GM23338 (cell line): ENCODE data around the gene CLDN10. TPM values are rescaled to one million over a fixed set of nuclear protein-coding genes. Genes with fewer than 3 reads are reported as not detected.

Experiments used
- CTCF ChIP-seq, 2 experiments: fragments of 200-600 bp in 1 of 2; sonication (generic) in 1 of 2; conservative IDR thresholded peaks; 2 replicates each; pipeline versions ENCODE4 v1.5.1 to v1.6.1; 2016 to 2017; ENCODE audit warnings: antibody characterized with exemption in 2 of 2, low read depth in 2 of 2, mild to moderate bottlenecking in 2 of 2, moderate library complexity in 1 of 2
- ETS1 ChIP-seq: IDR thresholded peaks from 2 replicates; pipeline ENCODE4 v1.6.1; 2016; ENCODE audit warnings: antibody characterized with exemption
- EZH2 ChIP-seq: fragments of 200-600 bp; sonication (generic); IDR thresholded peaks from one replicate; pipeline ENCODE4 v1.8.0; 2017; ENCODE audit warnings: antibody characterized with exemption, mild to moderate bottlenecking, low read depth; ENCODE audit not compliant: unreplicated experiment
- JUNB ChIP-seq: IDR thresholded peaks from one replicate; pipeline ENCODE4 v1.6.1; 2016; ENCODE audit warnings: antibody characterized with exemption; ENCODE audit not compliant: unreplicated experiment
- NANOG ChIP-seq: IDR thresholded peaks from 2 replicates; pipeline ENCODE4 v1.6.1; 2016; ENCODE audit warnings: antibody characterized with exemption, borderline replicate concordance
- POLR2AphosphoS5 ChIP-seq: IDR thresholded peaks from 2 replicates; pipeline ENCODE4 v1.6.1; 2016; ENCODE audit warnings: antibody characterized with exemption, low read depth
- ZNF331 ChIP-seq: fragments of 250-450 bp; sonication (Bioruptor Pico); IDR thresholded peaks from 2 replicates; pipeline ENCODE4 v1.5.0; 2020; ENCODE audit warnings: low read depth, mild to moderate bottlenecking, moderate library complexity
- ZNF462 ChIP-seq: fragments of 250-450 bp; sonication (Bioruptor Pico); IDR thresholded peaks from 2 replicates; pipeline ENCODE4 v1.5.0; 2020; ENCODE audit warnings: mild to moderate bottlenecking, moderate library complexity
- polyA plus RNA-seq: library from polyadenylated mRNA; unstranded; fragments of >200 nt; fragmentation: Nextera tagmentation; extraction: Ambion mirVana; gene quantifications from 2 replicates; pipeline ENCODE4 v1.2.1, GENCODE V29; 2016
- total RNA-seq: library from RNA; depleted of rRNA; stranded (reverse); fragments of >200 nt; shearing (Covaris generic); gene quantifications from 2 replicates; pipeline ENCODE4 v1.2.3, GENCODE V29; 2014

Gene CLDN10
- total and polyA plus RNA-seq, 2 experiments from 2014 or later = 34.7 to 65.9 TPM

- TF ChIP-seq ZNF462 (CRISPR knock-in tag) (no peak), ZNF331 (CRISPR knock-in tag) (no peak), EZH2 (no peak), JUNB (no peak), CTCF (conservative IDR thresholded peaks at IDR 0.05; ENCODE audit: low read depth in 2 of 2) (no peak), NANOG (no peak), ETS1 (no peak), POLR2AphosphoS5 (no peak)
Observed at GRCh38 chr13:95571941-95572340, 19.4 kb downstream of the CLDN10 start (continued).
